Measurements from ENCODE around the gene PRPF38B. TPM values are rescaled to one million over a fixed set of nuclear protein-coding genes. Genes with fewer than 3 reads are reported as not detected.
"Not testable (repeated sequence)": the region's sequence is repeated elsewhere in the genome, so short reads cannot be mapped to it uniquely, and the experiment has no call there.

PRPF38B gene
- total RNA-seq, 6 experiments from 2014 or later = 19.9 to 24.1 (median 23.7) TPM

GRCh38 chr1:108699375-108700332 is 7.5 kb downstream of the PRPF38B start:
- Mint-ChIP-seq H3K36me3 (ENCODE audit: low read depth) (peaks cover 59% of the 10 kb centered on the region), H3K27me3 (ENCODE audit: insufficient read depth) (no peaks in the 10 kb centered on the region), H3K4me3 (no peak overlapping the region)

GRCh38 chr1:108701176-108701849 is 9.2 kb downstream of the PRPF38B start:
- TF ChIP-seq CTCF (IDR thresholded peaks at IDR 0.05) = no peak
- peaks cover 46% of the 10 kb centered on the region for H3K36me3 Mint-ChIP-seq (ENCODE audit: low read depth)
- H3K27me3 Mint-ChIP-seq (ENCODE audit: insufficient read depth) = no peaks in the 10 kb centered on the region
- H3K4me1 Mint-ChIP-seq (ENCODE audit: low read depth) = peaks cover 51% of the 10 kb centered on the region
- no peak overlapping the region for H3K27ac Mint-ChIP-seq
- H3K4me3 Mint-ChIP-seq = no peak overlapping the region
- H3K9me3 Mint-ChIP-seq = no peaks in the 10 kb centered on the region
- DNase-seq = no peak

More at GRCh38 chr1:108699375-108700332, 7.5 kb downstream of the PRPF38B start:
- TF ChIP-seq CTCF (IDR thresholded peaks at IDR 0.05) = no peak
- Mint-ChIP-seq H3K4me1 (ENCODE audit: low read depth) (peaks cover 44% of the 10 kb centered on the region), H3K27ac (peak overlapping the region; percentile 10), H3K9me3 (no peaks in the 10 kb centered on the region)
- DNase-seq = no peak

GRCh38 chr1:108702109-108702508 is 10.0 kb downstream of the PRPF38B start:
- not testable (repeated sequence) for H3K9me3 Mint-ChIP-seq; H3K27me3 Mint-ChIP-seq (ENCODE audit: insufficient read depth); DNase-seq; H3K4me3 Mint-ChIP-seq
- H3K4me1 Mint-ChIP-seq (ENCODE audit: low read depth) = peaks cover 51% of the 10 kb centered on the region
- peak overlapping the region; percentile 31; the same call in 1 of the 2 replicates for H3K27ac Mint-ChIP-seq
- H3K36me3 Mint-ChIP-seq (ENCODE audit: low read depth) = peaks cover 44% of the 10 kb centered on the region

- peak overlapping the region; percentile 80 for H3K27ac Mint-ChIP-seq
- H3K4me3 Mint-ChIP-seq = peak overlapping the region; percentile 50
- no peaks in the 10 kb centered on the region; the same call in 1 of the 2 replicates for H3K27me3 Mint-ChIP-seq (ENCODE audit: insufficient read depth)
- DNase-seq = peak; percentile 32
- peaks cover 28% of the 10 kb centered on the region for H3K36me3 Mint-ChIP-seq (ENCODE audit: low read depth)
- no peak for TF ChIP-seq CTCF (IDR thresholded peaks at IDR 0.05)
- H3K9me3 Mint-ChIP-seq = no peaks in the 10 kb centered on the region
- H3K4me1 Mint-ChIP-seq (ENCODE audit: low read depth) = peaks cover 51% of the 10 kb centered on the region
These were observed 11.8 kb downstream of the PRPF38B start for GRCh38 chr1:108703939-108704338.

- peak; percentile 75 for DNase-seq
- Mint-ChIP-seq H3K9me3 (no peaks in the 10 kb centered on the region), H3K27ac (peak overlapping the region; percentile 80), H3K4me3 (peak overlapping the region; percentile 50; the same call in 1 of the 2 replicates), H3K4me1 (ENCODE audit: low read depth) (peaks cover 46% of the 10 kb centered on the region), H3K27me3 (ENCODE audit: insufficient read depth) (no peaks in the 10 kb centered on the region; the same call in 1 of the 2 replicates), H3K36me3 (ENCODE audit: low read depth) (peaks cover 23% of the 10 kb centered on the region)
- no peak for TF ChIP-seq CTCF (IDR thresholded peaks at IDR 0.05)
These were observed 12.4 kb downstream of the PRPF38B start for GRCh38 chr1:108704496-108704895.

Measured in HFFc6 (cell line).